Memory B cell (primary cell): ENCODE measurements around the gene SIDT2.
"Not testable (repeated sequence)": the region's sequence is repeated elsewhere in the genome, so short reads cannot be mapped to it uniquely, and the experiment has no call there.

Experiments
- ATAC-seq: fragments of 150-1000 bp; cut with Tn5 transposase; 2 replicates; pipeline ENCODE4 v1.10.0; 2021; ENCODE audit warnings: low read depth, mild to moderate bottlenecking, moderate library complexity
- DNase-seq, 2 donors: peaks; one replicate each; pipeline ENCODE4 v3.0.0; 2022; ENCODE audit warnings: low spot score in 2 of 2
- H3K27ac Mint-ChIP-seq: one replicate; pipeline ENCODE4 v1.8.0; 2022; ENCODE audit warnings: mild to moderate bottlenecking, moderate library complexity, mixed read lengths
- H3K27me3 Mint-ChIP-seq: one replicate; pipeline ENCODE4 v1.8.0; 2022; ENCODE audit warnings: mixed read lengths
- H3K36me3 Mint-ChIP-seq: one replicate; pipeline ENCODE4 v1.8.0; 2022; ENCODE audit warnings: mild to moderate bottlenecking, mixed read lengths
- H3K4me1 Mint-ChIP-seq: one replicate; pipeline ENCODE4 v1.8.0; 2022; ENCODE audit warnings: mixed read lengths
- H3K4me3 Mint-ChIP-seq: one replicate; pipeline ENCODE4 v1.8.0; 2022; ENCODE audit warnings: mild to moderate bottlenecking, moderate library complexity, mixed read lengths
- H3K9me3 Mint-ChIP-seq: one replicate; pipeline ENCODE4 v1.8.0; 2022; ENCODE audit warnings: mixed read lengths

The SIDT2 gene

GRCh38 chr11:117209351-117210125 lies 31.0 kb downstream of the SIDT2 start:
- not testable (repeated sequence) for H3K4me3 Mint-ChIP-seq, H3K27me3 Mint-ChIP-seq, DNase-seq, H3K9me3 Mint-ChIP-seq, ATAC-seq, H3K4me1 Mint-ChIP-seq
- Mint-ChIP-seq H3K36me3 (peaks cover 35% of the 10 kb centered on the region), H3K27ac (peak overlapping the region; percentile 3)

GRCh38 chr11:117210620-117211019 lies 32.1 kb downstream of the SIDT2 start:
- Mint-ChIP-seq H3K36me3 (peaks cover 31% of the 10 kb centered on the region), H3K4me1 (peaks cover 3% of the 10 kb centered on the region), H3K4me3 (no peak overlapping the region), H3K9me3 (no peaks in the 10 kb centered on the region), H3K27ac (peak overlapping the region; percentile 31), H3K27me3 (no peaks in the 10 kb centered on the region)
- ATAC-seq (no peak), DNase-seq (no peak)

DNA sequence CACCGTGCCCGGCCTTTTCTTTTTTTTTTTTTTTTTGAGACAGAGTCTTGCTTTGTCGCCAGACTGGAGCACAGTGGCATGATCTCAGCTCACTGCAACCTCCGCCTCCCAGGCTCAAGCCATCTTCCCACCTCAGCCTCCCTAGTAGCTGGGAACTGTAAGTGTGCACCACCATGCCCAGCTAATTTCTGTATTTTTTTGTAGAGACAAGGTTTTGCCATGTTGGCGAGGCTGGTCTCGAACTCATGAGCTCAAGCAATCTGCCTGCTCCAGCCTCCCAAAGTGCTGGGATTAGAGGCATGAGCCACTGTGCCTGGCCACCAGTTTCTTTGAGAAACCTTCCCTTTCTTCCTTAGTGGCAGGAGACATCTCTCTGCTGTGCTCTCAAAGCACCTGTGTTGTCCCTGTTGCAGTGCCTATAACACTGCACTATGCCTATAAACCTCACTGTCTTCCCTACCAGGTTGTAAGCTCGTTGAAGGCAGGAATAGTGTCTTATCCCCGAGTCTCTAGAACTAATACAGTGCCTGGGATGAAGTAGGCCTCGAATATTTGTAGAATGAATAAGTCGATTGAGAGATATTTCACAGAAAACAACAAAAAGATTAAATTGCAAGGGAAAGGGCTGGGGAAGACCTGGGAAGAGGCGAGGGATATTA lies 34.3 kb downstream of the SIDT2 start:
- DNase-seq, result no peak
- H3K36me3 Mint-ChIP-seq, result peaks cover 37% of the 10 kb centered on the region
- H3K27ac Mint-ChIP-seq, result no peak overlapping the region
- no peak for ATAC-seq
- no peaks in the 10 kb centered on the region for H3K9me3 Mint-ChIP-seq
- H3K4me3 Mint-ChIP-seq, result no peak overlapping the region
- H3K4me1 Mint-ChIP-seq, result peaks cover 3% of the 10 kb centered on the region
- H3K27me3 Mint-ChIP-seq, result no peaks in the 10 kb centered on the region

DNA sequence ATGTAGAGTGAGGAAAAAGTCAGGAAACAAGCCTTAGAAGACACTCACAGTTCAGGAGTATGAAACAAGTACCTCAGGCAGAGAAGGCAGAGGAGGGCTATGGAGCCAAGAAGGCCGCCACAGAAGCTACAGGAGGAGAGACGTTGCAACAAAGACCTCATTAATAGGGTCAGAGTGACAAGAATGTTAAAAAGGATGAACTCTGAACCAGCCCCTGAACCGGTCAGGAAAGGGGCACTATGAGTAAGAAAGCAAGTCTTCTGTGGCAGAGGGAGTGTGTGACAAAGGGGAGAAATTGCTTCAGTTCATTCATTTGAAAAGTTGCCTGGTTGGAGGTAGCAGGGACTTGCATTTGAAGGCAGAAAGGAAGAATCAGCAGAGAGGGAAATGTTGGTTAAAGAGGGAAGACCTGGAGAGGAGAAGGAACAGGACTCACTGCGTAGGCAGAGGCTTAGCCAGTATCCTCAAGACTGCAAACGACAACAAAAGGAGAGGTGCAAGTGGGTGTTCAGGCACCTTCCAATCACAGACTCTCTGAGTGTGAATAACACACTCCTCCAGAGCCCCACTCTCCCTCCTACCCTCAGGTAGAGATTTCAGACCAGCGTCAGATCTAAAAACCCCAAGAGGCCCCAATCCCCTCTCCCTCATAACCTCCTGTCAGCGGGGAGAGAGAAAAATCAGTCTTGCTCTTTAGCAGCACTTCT lies 36.0 kb downstream of the SIDT2 start:
- Mint-ChIP-seq H3K9me3 (no peaks in the 10 kb centered on the region), H3K27me3 (no peaks in the 10 kb centered on the region), H3K27ac (peak overlapping the region; percentile 65), H3K4me3 (no peak overlapping the region), H3K4me1 (peaks cover 5% of the 10 kb centered on the region), H3K36me3 (peaks cover 45% of the 10 kb centered on the region)
- ATAC-seq, result no peak
- DNase-seq, result no peak

DNA sequence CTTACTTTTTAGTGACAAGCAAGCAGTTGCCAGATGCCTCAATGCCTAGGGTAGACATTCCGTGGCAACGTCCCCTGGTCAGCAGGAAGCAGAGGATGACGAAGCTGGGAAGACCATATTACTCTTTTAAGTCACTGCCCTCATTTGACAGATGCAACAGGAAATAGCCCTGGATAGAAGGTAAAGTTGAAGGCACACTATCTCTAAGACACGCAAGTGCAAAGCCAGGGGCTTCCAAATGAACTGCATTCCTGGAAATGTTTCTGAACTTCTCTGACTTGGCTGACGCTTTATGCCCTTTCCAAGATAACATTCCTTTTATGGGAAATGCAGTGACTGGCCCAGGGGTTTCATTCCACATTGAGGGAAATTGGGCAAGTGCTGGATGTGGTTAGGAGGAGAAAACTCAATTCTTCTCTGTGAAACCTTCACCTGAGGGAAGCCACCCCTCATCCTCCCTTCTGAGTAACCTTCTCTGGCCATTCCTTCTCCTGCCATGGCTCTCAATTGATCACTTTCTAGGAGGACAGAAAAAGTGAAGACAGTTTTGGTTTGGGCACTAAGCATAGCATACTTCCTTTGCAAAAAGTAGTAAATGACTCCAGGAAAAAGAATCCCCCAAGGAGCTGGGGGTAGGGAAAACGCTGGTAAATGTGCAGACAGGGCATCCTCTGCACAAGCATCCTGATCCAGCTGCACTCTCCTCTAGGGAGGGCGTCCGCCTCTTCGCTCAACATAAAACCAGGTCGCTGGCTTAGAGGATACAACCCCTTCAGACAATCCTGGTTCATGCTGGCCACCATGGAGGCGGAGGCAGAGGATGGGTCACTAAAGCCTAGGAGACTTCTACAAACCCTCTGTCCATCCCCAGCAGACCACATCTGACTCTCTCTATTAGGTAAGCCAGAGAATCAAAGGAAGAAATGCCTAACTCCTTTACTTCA lies 38.9 kb downstream of the SIDT2 start:
- Mint-ChIP-seq H3K27me3 (no peaks in the 10 kb centered on the region), H3K4me1 (peaks cover 7% of the 10 kb centered on the region), H3K36me3 (peaks cover 48% of the 10 kb centered on the region), H3K9me3 (no peaks in the 10 kb centered on the region), H3K4me3 (no peak overlapping the region), H3K27ac (peak overlapping the region; percentile 24)
- DNase-seq (no peak), ATAC-seq (no peak)

DNA sequence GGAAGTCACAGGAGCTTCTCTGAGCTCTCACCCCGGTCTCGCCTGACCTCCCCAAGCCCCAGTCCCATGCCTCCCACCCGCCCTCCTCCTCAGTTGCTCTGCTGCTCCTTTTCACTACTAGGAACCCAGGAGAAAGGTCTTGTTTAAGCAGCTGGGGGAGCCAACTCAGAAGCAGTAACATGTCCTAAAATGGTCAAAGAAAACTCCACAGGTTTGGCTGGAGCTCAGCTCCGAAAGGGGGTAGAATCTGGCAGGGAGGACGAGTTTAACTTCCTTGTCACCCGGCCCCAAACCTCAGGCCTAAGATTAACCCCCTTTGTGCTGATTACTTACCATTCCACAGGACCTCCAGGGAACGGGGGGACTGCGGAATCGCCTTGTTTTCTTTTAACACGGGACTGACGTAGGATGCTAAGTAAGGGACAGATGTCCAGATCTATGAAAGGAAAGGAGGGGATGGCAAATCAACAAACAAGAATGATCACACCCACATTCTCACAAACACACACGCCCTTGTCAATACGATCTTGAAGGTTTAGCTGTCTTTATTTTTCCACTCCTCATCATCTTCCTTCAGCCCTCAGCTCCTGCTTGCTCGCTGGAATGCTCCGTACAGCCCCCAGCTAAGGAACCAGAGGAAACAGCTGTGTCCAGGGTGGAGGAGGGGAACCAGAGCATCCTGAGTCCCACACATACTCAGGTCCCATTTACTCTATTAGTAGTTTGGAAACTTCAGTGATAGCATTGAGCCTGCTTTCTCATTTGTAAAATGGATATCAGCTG lies 39.8 kb downstream of the SIDT2 start:
- H3K27me3 Mint-ChIP-seq, result no peaks in the 10 kb centered on the region
- H3K9me3 Mint-ChIP-seq, result no peaks in the 10 kb centered on the region
- peaks cover 43% of the 10 kb centered on the region for H3K36me3 Mint-ChIP-seq
- no peak for DNase-seq
- H3K4me3 Mint-ChIP-seq, result no peak overlapping the region
- H3K4me1 Mint-ChIP-seq, result peaks cover 7% of the 10 kb centered on the region
- no peak for ATAC-seq
- H3K27ac Mint-ChIP-seq, result peak overlapping the region; percentile 65

- no peak for DNase-seq
- Mint-ChIP-seq H3K27ac (peak overlapping the region; percentile 65), H3K4me1 (peaks cover 7% of the 10 kb centered on the region), H3K4me3 (no peak overlapping the region), H3K9me3 (no peaks in the 10 kb centered on the region), H3K27me3 (no peaks in the 10 kb centered on the region), H3K36me3 (peaks cover 44% of the 10 kb centered on the region)
- ATAC-seq, result no peak
Observed at GRCh38 chr11:117219001-117219400, 40.5 kb downstream of the SIDT2 start.

GRCh38 chr11:117219455-117219854 lies 40.9 kb downstream of the SIDT2 start:
- no peak overlapping the region for H3K27ac Mint-ChIP-seq

GRCh38 chr11:117219995-117220394 lies 41.5 kb downstream of the SIDT2 start:
- H3K36me3 Mint-ChIP-seq, result peaks cover 39% of the 10 kb centered on the region

More at GRCh38 chr11:117219455-117219854, 40.9 kb downstream of the SIDT2 start:
- no peak for DNase-seq
- H3K27me3 Mint-ChIP-seq, result no peaks in the 10 kb centered on the region
- ATAC-seq, result no peak
- no peak overlapping the region for H3K4me3 Mint-ChIP-seq
- H3K4me1 Mint-ChIP-seq, result peaks cover 7% of the 10 kb centered on the region
- H3K36me3 Mint-ChIP-seq, result peaks cover 41% of the 10 kb centered on the region
- no peaks in the 10 kb centered on the region for H3K9me3 Mint-ChIP-seq

GRCh38 chr11:117220568-117220967 lies 42.0 kb downstream of the SIDT2 start:
- no peaks in the 10 kb centered on the region for H3K27me3 Mint-ChIP-seq
- no peak overlapping the region for H3K4me3 Mint-ChIP-seq
- H3K4me1 Mint-ChIP-seq, result peaks cover 7% of the 10 kb centered on the region
- no peak overlapping the region for H3K27ac Mint-ChIP-seq
- ATAC-seq, result no peak
- no peak for DNase-seq
- H3K9me3 Mint-ChIP-seq, result no peaks in the 10 kb centered on the region
- H3K36me3 Mint-ChIP-seq, result peaks cover 39% of the 10 kb centered on the region

More at GRCh38 chr11:117219995-117220394, 41.5 kb downstream of the SIDT2 start:
- Mint-ChIP-seq H3K9me3 (no peaks in the 10 kb centered on the region), H3K27ac (no peak overlapping the region), H3K27me3 (no peaks in the 10 kb centered on the region), H3K4me3 (no peak overlapping the region), H3K4me1 (peaks cover 7% of the 10 kb centered on the region)
- DNase-seq, result no peak
- ATAC-seq, result no peak

DNA sequence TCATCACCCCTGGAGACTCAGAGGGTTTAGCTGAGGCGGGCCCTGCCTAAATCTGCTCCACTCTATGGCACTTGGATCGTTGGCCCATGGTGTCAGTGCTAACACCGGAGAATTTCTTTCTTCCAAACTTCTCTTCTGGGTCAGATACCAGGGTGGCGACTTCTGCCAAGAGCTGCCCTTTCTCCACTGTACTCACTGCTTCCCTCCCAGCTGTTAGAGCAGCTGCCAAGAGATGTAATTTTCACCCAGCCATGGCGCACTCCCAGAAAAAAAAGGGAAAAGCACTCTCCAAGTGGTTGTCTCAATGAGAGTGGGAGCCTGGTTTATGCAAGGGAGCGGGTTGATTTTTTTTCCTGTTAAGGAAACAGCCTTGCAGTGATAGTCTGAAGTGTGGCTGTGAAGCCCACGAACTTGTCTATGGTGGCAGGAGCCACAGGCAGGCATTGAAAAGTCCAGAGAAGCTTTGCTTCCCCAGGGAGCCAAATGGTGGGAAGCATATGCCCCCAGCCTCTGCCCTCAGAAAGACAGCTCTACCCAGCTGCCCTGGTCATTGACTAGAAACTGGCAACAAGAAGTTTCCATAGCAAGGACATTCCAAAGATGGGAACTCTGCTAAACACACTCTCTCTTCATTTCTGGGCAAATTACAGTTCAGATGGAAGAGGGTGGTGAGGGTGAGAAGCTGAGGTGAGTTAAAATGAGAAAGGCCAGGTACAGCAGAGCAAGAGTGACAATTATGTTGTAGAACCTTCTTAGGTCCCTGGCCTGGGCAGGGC lies 42.6 kb downstream of the SIDT2 start:
- Mint-ChIP-seq H3K4me3 (no peak overlapping the region), H3K27ac (no peak overlapping the region), H3K4me1 (peaks cover 7% of the 10 kb centered on the region), H3K9me3 (no peaks in the 10 kb centered on the region), H3K27me3 (no peaks in the 10 kb centered on the region), H3K36me3 (peaks cover 39% of the 10 kb centered on the region)
- no peak for ATAC-seq
- no peak for DNase-seq

- H3K4me1 Mint-ChIP-seq, result peaks cover 11% of the 10 kb centered on the region
- H3K9me3 Mint-ChIP-seq, result no peaks in the 10 kb centered on the region
- H3K36me3 Mint-ChIP-seq, result peaks cover 42% of the 10 kb centered on the region
- no peaks in the 10 kb centered on the region for H3K27me3 Mint-ChIP-seq
- peak overlapping the region; percentile 12 for H3K27ac Mint-ChIP-seq
- no peak for DNase-seq
- ATAC-seq, result no peak
- no peak overlapping the region for H3K4me3 Mint-ChIP-seq
Observed at GRCh38 chr11:117221775-117222517, 43.4 kb downstream of the SIDT2 start.
